ENCODE results near the gene TOP2B. TPM values are rescaled to one million over a fixed set of nuclear protein-coding genes. Genes with fewer than 3 reads are reported as not detected.

Gene TOP2B
- total RNA-seq, 1 donor from 2014 or later: 104 TPM

GRCh38 chr3:25567806-25568524 lies 96.7 kb downstream of the TOP2B start:
- Histone ChIP-seq H3K36me3 (ENCODE audit: control insufficient read depth, insufficient read depth, low read length) (no peaks in the 10 kb centered on the region), H3K4me3 (ENCODE audit: low read depth, low read length) (no peak overlapping the region), H3K27me3 (ENCODE audit: control insufficient read depth, insufficient read depth, low read length) (no peaks in the 10 kb centered on the region)
- no peak for TF ChIP-seq CTCF (IDR thresholded peaks at IDR 0.05; ENCODE audit: insufficient read depth, low read length, poor library complexity, severe bottlenecking)
- no peak for DNase-seq (ENCODE audit: low read depth)

GRCh38 chr3:25567388-25567787 lies 97.3 kb downstream of the TOP2B start:
- H3K4me3 ChIP-seq (ENCODE audit: low read depth, low read length): no peak overlapping the region
- DNase-seq (ENCODE audit: low read depth): no peak

GRCh38 chr3:25566358-25566920 lies 98.3 kb downstream of the TOP2B start:
- no peaks in the 10 kb centered on the region for H3K27me3 ChIP-seq (ENCODE audit: control insufficient read depth, insufficient read depth, low read length)
- H3K36me3 ChIP-seq (ENCODE audit: control insufficient read depth, insufficient read depth, low read length): no peaks in the 10 kb centered on the region
- no peak overlapping the region for H3K4me3 ChIP-seq (ENCODE audit: low read depth, low read length)
- DNase-seq (ENCODE audit: low read depth): no peak
- no peak for TF ChIP-seq CTCF (IDR thresholded peaks at IDR 0.05; ENCODE audit: insufficient read depth, low read length, poor library complexity, severe bottlenecking)

More at GRCh38 chr3:25567388-25567787, 97.3 kb downstream of the TOP2B start:
- no peak for TF ChIP-seq CTCF (IDR thresholded peaks at IDR 0.05; ENCODE audit: insufficient read depth, low read length, poor library complexity, severe bottlenecking)
- no peaks in the 10 kb centered on the region for H3K27me3 ChIP-seq (ENCODE audit: control insufficient read depth, insufficient read depth, low read length)
- H3K36me3 ChIP-seq (ENCODE audit: control insufficient read depth, insufficient read depth, low read length): no peaks in the 10 kb centered on the region

GRCh38 chr3:25565807-25566206 lies 98.9 kb downstream of the TOP2B start:
- H3K4me3 ChIP-seq (ENCODE audit: low read depth, low read length): no peak overlapping the region
- no peak for TF ChIP-seq CTCF (IDR thresholded peaks at IDR 0.05; ENCODE audit: insufficient read depth, low read length, poor library complexity, severe bottlenecking)
- no peak for DNase-seq (ENCODE audit: low read depth)
- H3K36me3 ChIP-seq (ENCODE audit: control insufficient read depth, insufficient read depth, low read length): no peaks in the 10 kb centered on the region
- H3K27me3 ChIP-seq (ENCODE audit: control insufficient read depth, insufficient read depth, low read length): no peaks in the 10 kb centered on the region

- H3K36me3 ChIP-seq (ENCODE audit: control insufficient read depth, insufficient read depth, low read length): no peaks in the 10 kb centered on the region
- TF ChIP-seq CTCF (IDR thresholded peaks at IDR 0.05; ENCODE audit: insufficient read depth, low read length, poor library complexity, severe bottlenecking): no peak
- H3K4me3 ChIP-seq (ENCODE audit: low read depth, low read length): no peak overlapping the region
- no peaks in the 10 kb centered on the region for H3K27me3 ChIP-seq (ENCODE audit: control insufficient read depth, insufficient read depth, low read length)
- DNase-seq (ENCODE audit: low read depth): no peak
Measured at GRCh38 chr3:25564075-25564474, 100.6 kb downstream of the TOP2B start.

GRCh38 chr3:25563601-25564000 lies 101.1 kb downstream of the TOP2B start:
- no peak for DNase-seq (ENCODE audit: low read depth)
- TF ChIP-seq CTCF (IDR thresholded peaks at IDR 0.05; ENCODE audit: insufficient read depth, low read length, poor library complexity, severe bottlenecking): no peak
- Histone ChIP-seq H3K27me3 (ENCODE audit: control insufficient read depth, insufficient read depth, low read length) (no peaks in the 10 kb centered on the region), H3K4me3 (ENCODE audit: low read depth, low read length) (no peak overlapping the region), H3K36me3 (ENCODE audit: control insufficient read depth, insufficient read depth, low read length) (no peaks in the 10 kb centered on the region)

All from kidney epithelial cell (primary cell).